HCT116 (cell line): Measurements from ENCODE around the gene KCTD19. TPM values are rescaled to one million over a fixed set of nuclear protein-coding genes. Genes with fewer than 3 reads are reported as not detected.

ENCODE experiments used
- ATAC-seq: fragments of 200-7000 bp; cut with Tn5 transposase; 2 replicates; pipeline ENCODE4 v1.9.1; 2020; ENCODE audit warnings: mild to moderate bottlenecking, moderate library complexity
- BruUV-seq: library from RNA; stranded (reverse); fragments of 400-500 nt; replicated peaks from 2 replicates; lab custom pipeline; 2021; lab: Mats Ljungman, UMichigan
- CTCF ChIA-PET: fragments of 300-600 bp; sonication (Branson Sonifier 250); formaldehyde crosslinking; loops from one replicate; lab custom pipeline; 2021; ENCODE audit warnings: antibody characterized with exemption; lab: Charles Lee
- POLR2A ChIA-PET: fragments of 300-600, 350-600 bp; sonication (Branson Sonifier 250); formaldehyde crosslinking; loops from one replicate; lab custom pipeline; 2021; ENCODE audit warnings: antibody characterized with exemption; lab: Charles Lee
- RAD21 ChIA-PET, 2 experiments: fragments of 300-600 bp; sonication (Branson Sonifier 250); formaldehyde crosslinking; loops; one replicate each; lab custom pipeline; 2023; ENCODE audit warnings: low total read pairs in 2 of 2; ENCODE audit not compliant: uncharacterized antibody in 2 of 2, unreplicated experiment in 2 of 2, low non-redundant PET in 1 of 2; lab: Charles Lee
- DNase-seq: peaks from one replicate; pipeline ENCODE4 v3.0.0-alpha.2; 2010; ENCODE audit warnings: low read depth, low spot score
- H2AFZ ChIP-seq: fragments of 200-600 bp; shearing (Covaris generic), sonication (generic); 2 replicates; pipeline ENCODE4 v1.6.1; 2017; ENCODE audit warnings: low read depth, mixed run types, mixed read lengths, antibody characterized with exemption, low read length; ENCODE audit not compliant: poor library complexity, severe bottlenecking
- H3K27ac ChIP-seq: 2 replicates; pipeline ENCODE4 v1.5.1; 2012; ENCODE audit warnings: low read depth, low read length
- H3K27me3 ChIP-seq: fragments of 200-600 bp; sonication (generic); 2 replicates; pipeline ENCODE4 v1.6.1; 2016; ENCODE audit warnings: mixed run types, low read length, mixed read lengths; ENCODE audit not compliant: insufficient read depth
- H3K36me3 ChIP-seq, 2 experiments: fragments of 200-500 bp in 1 of 2; fragments of 200-600 bp in 1 of 2; sonication (Bioruptor generic) in 1 of 2; sonication (generic) in 1 of 2; 2 replicates each; pipeline versions ENCODE4 v1.5.1 to v1.6.1; 2014 to 2016; ENCODE audit warnings: low read length in 2 of 2, inconsistent platforms in 1 of 2, mixed read lengths in 1 of 2, mixed run types in 1 of 2; ENCODE audit not compliant: insufficient read depth in 2 of 2, control insufficient read depth in 1 of 2
- H3K4me1 ChIP-seq, 2 experiments: fragments of 200-600 bp in 1 of 2; sonication (generic) in 1 of 2; 2 replicates each; pipeline versions ENCODE4 v1.5.1 to v1.6.1; 2012 to 2017; ENCODE audit warnings: low read length in 2 of 2, inconsistent platforms in 1 of 2, mild to moderate bottlenecking in 1 of 2, mixed read lengths in 1 of 2, mixed run types in 1 of 2, moderate library complexity in 1 of 2; ENCODE audit not compliant: insufficient read depth in 2 of 2, control insufficient read depth in 1 of 2
- H3K4me2 ChIP-seq: fragments of 200-600 bp; sonication (generic); 2 replicates; pipeline ENCODE4 v1.6.1; 2017; ENCODE audit warnings: mixed run types, low read length, mixed read lengths
- H3K4me3 ChIP-seq, 2 experiments: fragments of 200-600 bp in 1 of 2; sonication (generic) in 1 of 2; replicated peaks in 1 of 2; 2 replicates each; pipeline ENCODE4 v1.5.1; 2011 to 2016; ENCODE audit warnings: low read length in 2 of 2, control low read depth in 1 of 2, low read depth in 1 of 2, mild to moderate bottlenecking in 1 of 2, mixed read lengths in 1 of 2, mixed run types in 1 of 2
- H3K79me2 ChIP-seq: fragments of 200-600 bp; sonication (generic); 2 replicates; pipeline ENCODE4 v1.6.1; 2017; ENCODE audit warnings: mild to moderate bottlenecking, mixed run types, low read length, moderate library complexity, mixed read lengths; ENCODE audit not compliant: insufficient read depth
- H3K9ac ChIP-seq: fragments of 200-600 bp; sonication (generic); 2 replicates; pipeline ENCODE4 v1.6.1; 2016; ENCODE audit warnings: low read length, mixed read lengths
- H3K9me2 ChIP-seq: fragments of 200-600 bp; sonication (generic), shearing (Covaris generic); 2 replicates; pipeline ENCODE4 v1.6.1; 2017; ENCODE audit warnings: mixed run types, mild to moderate bottlenecking, moderate library complexity; ENCODE audit not compliant: insufficient read depth
- H3K9me3 ChIP-seq, 2 experiments: fragments of 200-500 bp in 1 of 2; fragments of 200-600 bp in 1 of 2; sonication (Bioruptor generic) in 1 of 2; sonication (generic) in 1 of 2; 2 replicates each; pipeline ENCODE4 v1.6.1; 2014 to 2017; ENCODE audit warnings: low read length in 2 of 2, mixed read lengths in 2 of 2, inconsistent platforms in 1 of 2, low read depth in 1 of 2, mild to moderate bottlenecking in 1 of 2, mixed run types in 1 of 2, moderate library complexity in 1 of 2; ENCODE audit not compliant: control insufficient read depth in 1 of 2, insufficient read depth in 1 of 2
- H4K20me1 ChIP-seq: fragments of 200-600 bp; sonication (generic), shearing (Covaris generic); 2 replicates; pipeline ENCODE4 v1.6.1; 2017; ENCODE audit warnings: mixed run types, mild to moderate bottlenecking, moderate library complexity; ENCODE audit not compliant: insufficient read depth
- CBX3 ChIP-seq: IDR thresholded peaks from 2 replicates; pipeline ENCODE4 v1.6.1; 2012; ENCODE audit warnings: low read depth
- CEBPB ChIP-seq: IDR thresholded peaks from 2 replicates; pipeline ENCODE4 v1.6.1; 2012; ENCODE audit warnings: low read depth
- CTCF ChIP-seq, 3 experiments: fragments of 200-600 bp in 1 of 3; sonication (generic) in 1 of 3; IDR thresholded peaks in 2 of 3; conservative IDR thresholded peaks in 1 of 3; 2 replicates each; pipeline ENCODE4 v1.5.1; 2012 to 2017; ENCODE audit warnings: low read depth in 2 of 3, low read length in 2 of 3, antibody characterized with exemption in 1 of 3, borderline replicate concordance in 1 of 3, control low read depth in 1 of 3, mild to moderate bottlenecking in 1 of 3, mixed read lengths in 1 of 3, mixed run types in 1 of 3, moderate library complexity in 1 of 3; ENCODE audit not compliant: insufficient read depth in 1 of 3
- EGR1 ChIP-seq: IDR thresholded peaks from 2 replicates; pipeline ENCODE4 v1.6.1; 2012; ENCODE audit warnings: low read depth
- ELF1 ChIP-seq: IDR thresholded peaks from 2 replicates; pipeline ENCODE4 v1.6.1; 2012; ENCODE audit warnings: low read depth, borderline replicate concordance
- FOSL1 ChIP-seq: IDR thresholded peaks from 2 replicates; pipeline ENCODE4 v1.6.1; 2012; ENCODE audit warnings: low read depth
- JUND ChIP-seq: IDR thresholded peaks from 2 replicates; pipeline ENCODE4 v1.6.1; 2012
- POLR2A ChIP-seq: IDR thresholded peaks from 2 replicates; pipeline ENCODE4 v1.7.0; 2011; ENCODE audit warnings: borderline replicate concordance; ENCODE audit not compliant: insufficient read depth, insufficient read length; ENCODE audit errors: extremely low read depth
- POLR2AphosphoS5 ChIP-seq: IDR thresholded peaks from 2 replicates; pipeline ENCODE4 v1.6.1; 2011; ENCODE audit warnings: mild to moderate bottlenecking, low read depth, low read length, moderate library complexity
- RAD21 ChIP-seq: IDR thresholded peaks from 2 replicates; pipeline ENCODE4 v1.6.1; 2012; ENCODE audit warnings: low read depth, mild to moderate bottlenecking
- SIN3A ChIP-seq: IDR thresholded peaks from 2 replicates; pipeline ENCODE4 v1.6.1; 2012; ENCODE audit warnings: low read depth
- SP1 ChIP-seq: IDR thresholded peaks from 2 replicates; pipeline ENCODE4 v1.6.1; 2012; ENCODE audit warnings: low read depth
- SRF ChIP-seq: IDR thresholded peaks from 2 replicates; pipeline ENCODE4 v1.6.1; 2012; ENCODE audit warnings: low read depth
- YY1 ChIP-seq: IDR thresholded peaks from 2 replicates; pipeline ENCODE4 v1.6.1; 2011; ENCODE audit warnings: low read length, low read depth, moderate library complexity, mild to moderate bottlenecking; ENCODE audit not compliant: insufficient replicate concordance; ENCODE audit errors: extremely low read depth
- ZFX ChIP-seq: fragments of 450-650 bp; IDR thresholded peaks from 2 replicates; pipeline ENCODE4 v1.6.1; 2017
- ZNF274 ChIP-seq: fragments of 200-500 bp; sonication (Bioruptor generic); IDR thresholded peaks from 2 replicates; pipeline ENCODE4 v1.6.1; 2014; ENCODE audit warnings: mild to moderate bottlenecking, low read depth, low read length, inconsistent platforms
- intact Hi-C: fragments of 100-400 bp; cut with micrococcal nuclease; formaldehyde crosslinking; loops from 2 replicates; pipeline ENCODE4 v1.10.0; 2022
- total RNA-seq: library from RNA; stranded (reverse); gene quantifications from one replicate; pipeline ENCODE4 v1.2.1, GENCODE V29; 2021; ENCODE audit not compliant: unreplicated experiment
- TF ChIP-seq, protein P1 (sequence below): IDR thresholded peaks from 2 replicates; pipeline ENCODE4 v1.6.1; 2012
- TF ChIP-seq, protein P2 (sequence below): IDR thresholded peaks from 2 replicates; pipeline ENCODE4 v1.6.1; 2012

KCTD19 gene
- total RNA-seq, 1 experiment from 2014 or later, result not detected

DNA sequence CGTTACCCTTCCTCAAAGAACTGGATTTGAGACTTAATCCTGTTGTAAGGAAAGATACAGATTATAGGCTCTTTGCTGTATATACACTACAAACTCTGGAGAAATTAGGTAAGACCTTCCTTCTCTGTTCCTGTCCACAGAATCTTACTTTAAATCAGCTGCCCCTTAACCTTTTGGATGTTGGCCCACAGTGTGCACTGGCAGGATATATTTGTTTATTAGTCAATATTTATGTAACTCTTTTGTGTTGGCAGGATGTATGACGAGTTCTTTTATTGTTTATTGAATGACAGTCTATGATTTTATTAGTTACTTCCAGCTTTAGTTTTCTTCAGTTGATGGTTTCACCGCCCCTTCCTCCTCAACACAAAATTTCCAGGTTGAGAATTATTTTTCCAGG lies 19.8 kb upstream of the KCTD19 start:
- no peaks in the 10 kb centered on the region for H4K20me1 ChIP-seq
- H3K9me2 ChIP-seq, result no peaks in the 10 kb centered on the region
- no TSS peak for BruUV-seq
- CTCF ChIA-PET, result interaction anchor here (2.6 kb wide), 1 partner anchor 86 kb away, joined by 7 read pairs; no protein-coding TSS in a partner anchor
- no peak overlapping the region for H2AFZ ChIP-seq
- DNase-seq, result no peak
- intact Hi-C loops, result no loop called here
- H3K9me3 ChIP-seq, result no peaks in the 10 kb centered on the region
- no peak for ATAC-seq
- no peak overlapping the region for H3K9ac ChIP-seq
- RAD21 ChIA-PET, result no interaction called here
- H3K79me2 ChIP-seq, result no peaks in the 10 kb centered on the region
- no peaks in the 10 kb centered on the region for H3K27me3 ChIP-seq
- H3K36me3 ChIP-seq, result no peaks in the 10 kb centered on the region
- no peak overlapping the region for H3K4me3 ChIP-seq
- H3K4me2 ChIP-seq, result no peak overlapping the region
- no peak overlapping the region for H3K27ac ChIP-seq
- no peaks in the 10 kb centered on the region for H3K4me1 ChIP-seq
- TF ChIP-seq POLR2A (no peak), SRF (no peak), CBX3 (no peak), ELF1 (no peak), CTCF (IDR thresholded peaks at IDR 0.05 in 2 of 3, conservative IDR thresholded peaks at IDR 0.05 in 1 of 3; ENCODE audit: borderline replicate concordance in 1 of 3, insufficient read depth in 1 of 3, low read depth in 2 of 3, low read length in 2 of 3) (no peak), YY1 (no peak), JUND (no peak), ZFX (no peak)
- POLR2A ChIA-PET, result no interaction called here

GRCh38 chr16:67345401-67345800 lies 18.9 kb upstream of the KCTD19 start:
- H3K9ac ChIP-seq, result no peak overlapping the region
- POLR2A ChIA-PET, result no interaction called here
- ATAC-seq (no peak), DNase-seq (no peak)
- BruUV-seq, result no TSS peak
- H3K36me3 ChIP-seq, result no peaks in the 10 kb centered on the region
- RAD21 ChIA-PET, result no interaction called here
- H3K27me3 ChIP-seq, result no peaks in the 10 kb centered on the region
- no peak overlapping the region for H2AFZ ChIP-seq
- CTCF ChIA-PET, result interaction anchor here (2.6 kb wide), 1 partner anchor 85 kb away, joined by 7 read pairs; no protein-coding TSS in a partner anchor
- no peaks in the 10 kb centered on the region for H3K79me2 ChIP-seq
- no peaks in the 10 kb centered on the region for H3K4me1 ChIP-seq
- H3K27ac ChIP-seq, result no peak overlapping the region
- H3K9me3 ChIP-seq, result no peaks in the 10 kb centered on the region
- no peaks in the 10 kb centered on the region for H3K9me2 ChIP-seq
- intact Hi-C loops, result no loop called here
- no peak overlapping the region for H3K4me2 ChIP-seq
- no peak overlapping the region for H3K4me3 ChIP-seq
- no peaks in the 10 kb centered on the region for H4K20me1 ChIP-seq
- TF ChIP-seq, protein P1, sequence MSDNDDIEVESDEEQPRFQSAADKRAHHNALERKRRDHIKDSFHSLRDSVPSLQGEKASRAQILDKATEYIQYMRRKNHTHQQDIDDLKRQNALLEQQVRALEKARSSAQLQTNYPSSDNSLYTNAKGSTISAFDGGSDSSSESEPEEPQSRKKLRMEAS, result no peak
- TF ChIP-seq SIN3A (no peak), ZNF274 (no peak), JUND (no peak), CEBPB (no peak), EGR1 (no peak), CTCF (IDR thresholded peaks at IDR 0.05 in 2 of 3, conservative IDR thresholded peaks at IDR 0.05 in 1 of 3; ENCODE audit: borderline replicate concordance in 1 of 3, insufficient read depth in 1 of 3, low read depth in 2 of 3, low read length in 2 of 3) (no peak), FOSL1 (no peak), RAD21 (no peak), ELF1 (no peak), CBX3 (no peak), SP1 (no peak), POLR2AphosphoS5 (no peak), YY1 (no peak), SRF (no peak)
- TF ChIP-seq, protein P2, sequence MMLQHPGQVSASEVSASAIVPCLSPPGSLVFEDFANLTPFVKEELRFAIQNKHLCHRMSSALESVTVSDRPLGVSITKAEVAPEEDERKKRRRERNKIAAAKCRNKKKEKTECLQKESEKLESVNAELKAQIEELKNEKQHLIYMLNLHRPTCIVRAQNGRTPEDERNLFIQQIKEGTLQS, result no peak
